ENCODE results near the gene GBP2.

DNA sequence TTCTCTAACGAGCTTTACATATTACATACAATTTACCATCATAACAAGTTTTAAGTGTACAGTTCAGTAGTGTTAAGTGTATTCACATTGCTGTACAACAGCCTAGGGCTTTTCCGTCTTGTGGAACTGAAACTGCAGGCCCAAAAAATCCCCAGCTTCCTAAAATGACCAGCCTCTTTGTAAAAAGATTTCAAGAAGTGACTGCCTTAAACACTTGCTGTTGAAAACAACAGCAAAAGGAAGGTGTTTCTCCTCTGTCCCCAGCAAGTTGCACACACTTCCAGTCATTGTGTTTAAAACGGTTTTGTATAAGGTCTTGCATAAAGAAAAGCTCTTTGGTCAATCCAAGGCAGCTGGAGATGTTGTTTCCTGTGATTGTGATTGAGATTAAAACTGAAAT lies 44.9 kb downstream of the GBP2 start:
- TF ChIP-seq, protein P1, sequence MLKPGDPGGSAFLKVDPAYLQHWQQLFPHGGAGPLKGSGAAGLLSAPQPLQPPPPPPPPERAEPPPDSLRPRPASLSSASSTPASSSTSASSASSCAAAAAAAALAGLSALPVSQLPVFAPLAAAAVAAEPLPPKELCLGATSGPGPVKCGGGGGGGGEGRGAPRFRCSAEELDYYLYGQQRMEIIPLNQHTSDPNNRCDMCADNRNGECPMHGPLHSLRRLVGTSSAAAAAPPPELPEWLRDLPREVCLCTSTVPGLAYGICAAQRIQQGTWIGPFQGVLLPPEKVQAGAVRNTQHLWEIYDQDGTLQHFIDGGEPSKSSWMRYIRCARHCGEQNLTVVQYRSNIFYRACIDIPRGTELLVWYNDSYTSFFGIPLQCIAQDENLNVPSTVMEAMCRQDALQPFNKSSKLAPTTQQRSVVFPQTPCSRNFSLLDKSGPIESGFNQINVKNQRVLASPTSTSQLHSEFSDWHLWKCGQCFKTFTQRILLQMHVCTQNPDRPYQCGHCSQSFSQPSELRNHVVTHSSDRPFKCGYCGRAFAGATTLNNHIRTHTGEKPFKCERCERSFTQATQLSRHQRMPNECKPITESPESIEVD (tag by site-specific recombination; IDR thresholded peaks at IDR 0.05) = no peak
- TF ChIP-seq, protein P2, sequence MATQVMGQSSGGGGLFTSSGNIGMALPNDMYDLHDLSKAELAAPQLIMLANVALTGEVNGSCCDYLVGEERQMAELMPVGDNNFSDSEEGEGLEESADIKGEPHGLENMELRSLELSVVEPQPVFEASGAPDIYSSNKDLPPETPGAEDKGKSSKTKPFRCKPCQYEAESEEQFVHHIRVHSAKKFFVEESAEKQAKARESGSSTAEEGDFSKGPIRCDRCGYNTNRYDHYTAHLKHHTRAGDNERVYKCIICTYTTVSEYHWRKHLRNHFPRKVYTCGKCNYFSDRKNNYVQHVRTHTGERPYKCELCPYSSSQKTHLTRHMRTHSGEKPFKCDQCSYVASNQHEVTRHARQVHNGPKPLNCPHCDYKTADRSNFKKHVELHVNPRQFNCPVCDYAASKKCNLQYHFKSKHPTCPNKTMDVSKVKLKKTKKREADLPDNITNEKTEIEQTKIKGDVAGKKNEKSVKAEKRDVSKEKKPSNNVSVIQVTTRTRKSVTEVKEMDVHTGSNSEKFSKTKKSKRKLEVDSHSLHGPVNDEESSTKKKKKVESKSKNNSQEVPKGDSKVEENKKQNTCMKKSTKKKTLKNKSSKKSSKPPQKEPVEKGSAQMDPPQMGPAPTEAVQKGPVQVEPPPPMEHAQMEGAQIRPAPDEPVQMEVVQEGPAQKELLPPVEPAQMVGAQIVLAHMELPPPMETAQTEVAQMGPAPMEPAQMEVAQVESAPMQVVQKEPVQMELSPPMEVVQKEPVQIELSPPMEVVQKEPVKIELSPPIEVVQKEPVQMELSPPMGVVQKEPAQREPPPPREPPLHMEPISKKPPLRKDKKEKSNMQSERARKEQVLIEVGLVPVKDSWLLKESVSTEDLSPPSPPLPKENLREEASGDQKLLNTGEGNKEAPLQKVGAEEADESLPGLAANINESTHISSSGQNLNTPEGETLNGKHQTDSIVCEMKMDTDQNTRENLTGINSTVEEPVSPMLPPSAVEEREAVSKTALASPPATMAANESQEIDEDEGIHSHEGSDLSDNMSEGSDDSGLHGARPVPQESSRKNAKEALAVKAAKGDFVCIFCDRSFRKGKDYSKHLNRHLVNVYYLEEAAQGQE (tag by site-specific recombination; IDR thresholded peaks at IDR 0.05) = no peak
- TF ChIP-seq, protein P3, sequence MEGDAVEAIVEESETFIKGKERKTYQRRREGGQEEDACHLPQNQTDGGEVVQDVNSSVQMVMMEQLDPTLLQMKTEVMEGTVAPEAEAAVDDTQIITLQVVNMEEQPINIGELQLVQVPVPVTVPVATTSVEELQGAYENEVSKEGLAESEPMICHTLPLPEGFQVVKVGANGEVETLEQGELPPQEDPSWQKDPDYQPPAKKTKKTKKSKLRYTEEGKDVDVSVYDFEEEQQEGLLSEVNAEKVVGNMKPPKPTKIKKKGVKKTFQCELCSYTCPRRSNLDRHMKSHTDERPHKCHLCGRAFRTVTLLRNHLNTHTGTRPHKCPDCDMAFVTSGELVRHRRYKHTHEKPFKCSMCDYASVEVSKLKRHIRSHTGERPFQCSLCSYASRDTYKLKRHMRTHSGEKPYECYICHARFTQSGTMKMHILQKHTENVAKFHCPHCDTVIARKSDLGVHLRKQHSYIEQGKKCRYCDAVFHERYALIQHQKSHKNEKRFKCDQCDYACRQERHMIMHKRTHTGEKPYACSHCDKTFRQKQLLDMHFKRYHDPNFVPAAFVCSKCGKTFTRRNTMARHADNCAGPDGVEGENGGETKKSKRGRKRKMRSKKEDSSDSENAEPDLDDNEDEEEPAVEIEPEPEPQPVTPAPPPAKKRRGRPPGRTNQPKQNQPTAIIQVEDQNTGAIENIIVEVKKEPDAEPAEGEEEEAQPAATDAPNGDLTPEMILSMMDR (tag by site-specific recombination; IDR thresholded peaks at IDR 0.05) = no peak
- TF ChIP-seq ZBTB20 (tag by site-specific recombination; IDR thresholded peaks at IDR 0.05) (no peak), ZNF174 (tag by site-specific recombination; IDR thresholded peaks at IDR 0.05) (no peak), ZBTB21 (tag by site-specific recombination; IDR thresholded peaks at IDR 0.05) (no peak), SP2 (tag by site-specific recombination; IDR thresholded peaks at IDR 0.05) (no peak), ZNF830 (tag by site-specific recombination; IDR thresholded peaks at IDR 0.05; ENCODE audit: low read depth) (no peak), ZNF175 (tag by site-specific recombination; IDR thresholded peaks at IDR 0.05) (no peak), ZNF654 (tag by site-specific recombination; IDR thresholded peaks at IDR 0.05; ENCODE audit: low read depth) (no peak), ZNF555 (tag by site-specific recombination; conservative IDR thresholded peaks at IDR 0.05) (no peak), ZNF248 (tag by site-specific recombination; IDR thresholded peaks at IDR 0.05) (no peak)
